HG03469 (cell line): ENCODE results near the gene DPP10.
A peak's percentile ranks its signal among the peaks of the same experiment; 100 is the strongest.
"Not testable (repeated sequence)": the region's sequence is repeated elsewhere in the genome, so short reads cannot be mapped to it uniquely, and the experiment has no call there.

Experiments
- ATAC-seq: cut with Tn5 transposase; IDR thresholded peaks from one replicate; pipeline ENCODE4 v1.9.1; 2021; ENCODE audit warnings: mild to moderate bottlenecking, moderate library complexity, moderate number of reproducible peaks; ENCODE audit not compliant: unreplicated experiment

DPP10 gene

DNA sequence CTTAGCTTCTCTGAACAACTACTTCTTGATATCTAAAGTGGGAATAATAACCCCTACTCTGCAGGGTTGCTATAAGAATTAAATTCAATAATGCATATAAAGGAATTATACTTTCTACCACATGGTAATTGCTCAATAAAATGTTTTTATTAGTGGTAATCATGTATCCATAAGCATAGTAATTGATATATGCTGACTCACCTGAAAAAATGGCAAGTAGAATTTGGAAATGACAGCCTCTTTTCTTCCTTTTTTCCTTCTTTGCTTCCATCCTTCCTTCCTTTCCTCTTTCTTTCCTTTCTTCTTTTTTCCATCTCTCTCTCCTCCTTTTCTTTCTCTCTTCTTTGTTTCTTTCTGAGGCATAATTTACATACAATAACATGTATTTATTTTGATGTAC is 65.3 kb downstream of the DPP10 start:
- no peak for ATAC-seq

- ATAC-seq = no peak
Observed at GRCh38 chr2:114515882-114516281, 73.4 kb downstream of the DPP10 start.

DNA sequence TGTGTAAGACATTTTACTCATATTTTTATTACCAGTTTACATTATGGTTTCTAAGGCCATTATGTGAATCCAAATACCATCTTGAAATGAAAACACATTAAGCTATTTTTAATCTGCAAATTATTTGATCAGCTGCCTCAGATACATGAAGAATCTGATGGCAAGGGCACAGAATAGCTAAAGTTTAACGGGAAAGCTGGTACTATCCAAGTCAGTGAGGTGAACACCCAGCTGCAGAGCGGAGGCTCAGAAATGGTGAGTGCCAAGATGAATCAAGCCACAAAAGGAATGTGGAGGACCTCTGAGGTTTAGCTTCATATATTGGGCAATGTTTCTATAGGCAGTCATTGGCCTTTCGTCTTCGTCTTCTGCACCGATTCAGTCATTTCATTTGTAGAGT is 75.1 kb downstream of the DPP10 start:
- ATAC-seq = no peak

DNA sequence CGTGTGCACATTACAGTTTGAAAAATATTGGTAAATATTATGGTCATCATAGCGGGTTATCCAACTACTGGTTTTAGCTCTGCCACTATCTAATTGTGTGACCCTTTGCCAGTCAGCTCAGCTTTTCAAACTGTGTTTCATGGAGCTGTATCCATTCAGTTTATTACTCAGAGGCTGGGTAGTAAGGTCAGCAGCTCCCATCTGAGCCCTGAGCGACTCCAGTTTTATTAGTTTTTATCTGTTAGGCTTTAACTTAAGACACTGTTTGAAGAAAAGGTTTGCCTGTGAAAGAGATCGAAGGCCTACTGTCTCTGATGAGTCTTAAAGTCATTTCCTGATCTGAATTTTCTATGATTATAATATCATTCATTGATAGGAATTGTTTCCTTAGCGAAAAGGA is 76.3 kb downstream of the DPP10 start:
- ATAC-seq = no peak

DNA sequence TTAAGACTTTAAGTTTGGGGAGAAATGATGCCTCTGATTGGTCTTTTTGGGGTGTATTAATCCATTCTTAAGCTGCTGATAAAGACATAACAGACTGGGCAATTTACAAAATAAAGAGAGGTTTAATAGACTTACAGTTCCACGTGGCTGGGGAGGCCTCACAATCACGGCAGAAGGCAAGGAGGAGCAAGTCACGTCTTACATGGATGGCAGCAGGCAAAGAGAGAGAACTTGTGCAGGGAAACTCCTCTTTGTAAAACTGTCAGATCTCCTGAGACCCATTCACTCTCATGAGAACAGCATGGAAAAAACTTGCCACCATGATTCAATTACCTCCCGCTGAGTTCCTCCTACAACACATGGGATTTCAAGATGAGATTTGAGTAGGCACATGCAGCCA is 80.2 kb downstream of the DPP10 start:
- ATAC-seq = not testable (repeated sequence)

DNA sequence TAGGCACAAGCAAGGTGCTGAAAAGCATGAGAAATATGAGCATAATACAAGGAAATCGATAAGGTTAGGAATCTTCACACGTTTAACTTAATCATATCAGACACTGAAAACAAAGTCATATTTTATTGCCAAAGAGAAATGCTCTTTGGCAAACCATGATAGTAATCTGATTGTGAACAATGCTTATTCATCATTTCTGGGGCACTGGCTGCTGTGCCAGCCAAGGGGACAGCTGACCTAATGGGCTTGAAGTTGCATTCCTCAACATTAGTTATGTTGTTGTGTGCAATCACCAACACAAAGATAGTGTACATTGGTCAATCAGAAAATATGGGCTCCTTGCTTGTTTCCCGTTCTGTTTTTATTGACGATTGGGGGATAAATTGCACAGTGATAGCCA is 83.5 kb downstream of the DPP10 start:
- no peak for ATAC-seq

DNA sequence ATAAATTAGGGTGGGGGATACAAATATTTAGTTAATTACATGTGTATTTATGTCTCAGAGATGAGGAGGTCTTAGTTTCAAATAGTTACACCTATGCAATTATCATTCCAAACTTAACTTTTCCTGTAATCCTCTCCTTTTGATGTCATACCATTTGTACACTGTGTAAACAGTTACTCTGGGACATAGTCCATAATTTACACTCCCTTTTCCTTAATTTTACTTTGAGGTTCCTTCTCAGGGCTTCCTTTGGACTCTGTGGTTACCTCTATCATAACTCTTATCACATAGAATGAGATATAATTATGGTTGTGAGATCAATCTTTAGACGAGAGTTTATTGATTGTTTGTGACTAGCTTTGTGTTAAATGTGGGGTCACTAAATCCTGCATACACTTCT is 84.4 kb downstream of the DPP10 start:
- no peak for ATAC-seq

GRCh38 chr2:114527330-114527983 is 85.0 kb downstream of the DPP10 start:
- ATAC-seq = no peak

- no peak for ATAC-seq
Observed at GRCh38 chr2:114534116-114535084, 92.0 kb downstream of the DPP10 start.

DNA sequence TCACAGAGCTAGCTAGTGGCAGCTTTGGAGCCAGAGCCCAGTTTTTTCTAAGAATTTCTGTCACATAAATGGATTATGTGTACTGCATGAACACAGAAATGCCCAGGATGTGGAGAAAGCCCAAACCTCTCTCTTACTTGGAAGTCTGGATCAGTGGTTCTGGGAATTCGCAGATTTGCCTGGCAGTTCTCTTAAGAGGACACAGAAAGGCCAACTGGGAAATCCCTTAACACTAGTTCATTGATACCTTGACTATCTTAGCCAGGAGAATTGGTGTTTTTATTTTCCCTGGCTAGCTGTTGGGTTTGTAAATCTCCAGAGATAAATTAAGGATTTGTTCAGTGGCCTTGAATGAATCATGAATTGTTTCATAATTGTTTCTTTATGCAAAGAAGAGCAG is 95.3 kb downstream of the DPP10 start:
- ATAC-seq = no peak

DNA sequence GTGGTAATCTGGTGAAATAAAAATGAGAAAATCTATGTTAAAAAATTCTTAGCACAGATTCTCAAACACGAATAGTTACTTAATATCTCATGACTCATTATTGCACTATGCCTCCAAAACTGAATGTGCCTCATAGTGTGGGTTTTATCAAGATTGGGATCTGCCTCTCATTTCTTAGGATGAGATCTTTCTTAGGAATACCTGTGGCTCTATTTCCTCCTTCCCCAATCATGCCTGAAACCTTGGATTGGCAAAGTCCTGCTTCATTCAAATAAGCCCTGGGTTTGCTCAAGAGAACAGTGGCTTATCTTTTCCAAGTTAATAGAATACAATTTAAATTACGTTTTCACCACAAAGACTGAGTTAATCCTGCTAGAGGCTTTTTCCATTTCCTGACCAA is 100.3 kb downstream of the DPP10 start:
- no peak for ATAC-seq

- no peak for ATAC-seq
Observed at GRCh38 chr2:114543236-114543766, 100.9 kb downstream of the DPP10 start.

- no peak for ATAC-seq
Observed at GRCh38 chr2:114545052-114545451, 102.6 kb downstream of the DPP10 start.

DNA sequence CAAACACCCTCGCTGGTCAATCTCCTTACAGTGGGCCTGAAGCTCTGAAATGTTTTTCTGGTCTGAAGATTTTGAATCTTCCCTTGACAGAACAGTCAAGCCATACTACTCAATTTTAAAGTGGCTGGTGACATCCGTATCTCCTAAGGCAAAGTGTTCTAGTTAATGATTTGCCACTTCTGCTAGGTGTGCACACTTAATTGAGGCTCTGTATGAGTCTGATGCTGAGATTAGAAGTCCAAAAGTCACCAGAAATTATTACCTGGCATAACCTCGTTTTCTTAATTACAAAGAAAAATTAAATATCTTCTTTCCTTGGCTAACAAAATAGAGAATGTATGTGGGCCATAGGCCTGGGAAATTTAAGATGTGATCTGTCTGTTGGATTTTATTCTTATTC is 104.1 kb downstream of the DPP10 start:
- ATAC-seq = no peak

GRCh38 chr2:114548151-114548550 is 105.7 kb downstream of the DPP10 start:
- ATAC-seq = no peak

GRCh38 chr2:114550364-114550763 is 107.9 kb downstream of the DPP10 start:
- no peak for ATAC-seq

GRCh38 chr2:114550895-114551793 is 108.7 kb downstream of the DPP10 start:
- ATAC-seq = peak; percentile 60

DNA sequence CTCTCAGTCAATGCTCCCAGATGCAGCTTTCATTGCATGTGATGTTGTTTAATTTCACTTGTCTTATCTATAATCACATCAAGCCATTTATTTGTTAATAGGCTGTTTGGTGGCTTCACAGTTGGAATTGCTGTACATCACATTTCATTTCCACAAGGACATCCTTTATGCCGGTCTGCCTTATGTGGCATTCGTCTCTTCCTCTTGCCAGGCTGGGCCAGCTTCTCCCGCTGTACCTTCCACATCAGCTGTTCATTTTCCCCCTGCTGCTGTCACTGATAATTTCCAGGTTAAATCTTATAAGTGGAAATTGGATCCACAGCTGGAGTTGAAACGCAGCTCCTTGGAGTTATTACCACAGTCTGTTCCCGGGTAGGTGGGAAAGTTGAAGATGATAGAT is 110.6 kb downstream of the DPP10 start:
- ATAC-seq = no peak

DNA sequence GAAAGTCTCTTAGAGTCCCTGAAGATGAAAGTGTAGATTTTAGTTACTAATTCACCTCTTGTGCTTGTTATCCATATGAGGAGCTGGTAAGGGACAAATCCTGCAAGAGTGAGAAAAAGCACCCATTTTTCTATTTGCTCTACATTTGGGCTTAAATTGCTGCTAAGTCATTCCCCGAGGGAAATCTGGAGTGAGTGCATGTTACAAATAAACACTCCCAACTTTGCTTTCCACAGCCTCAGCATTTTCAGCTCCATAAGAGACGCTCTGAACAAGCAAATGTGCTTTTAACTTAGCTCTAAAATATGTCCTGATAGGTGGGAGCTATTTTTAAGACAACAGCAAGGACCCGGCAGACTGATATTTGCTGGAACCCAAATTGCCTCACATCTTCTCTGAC is 126.7 kb downstream of the DPP10 start:
- no peak for ATAC-seq

DNA sequence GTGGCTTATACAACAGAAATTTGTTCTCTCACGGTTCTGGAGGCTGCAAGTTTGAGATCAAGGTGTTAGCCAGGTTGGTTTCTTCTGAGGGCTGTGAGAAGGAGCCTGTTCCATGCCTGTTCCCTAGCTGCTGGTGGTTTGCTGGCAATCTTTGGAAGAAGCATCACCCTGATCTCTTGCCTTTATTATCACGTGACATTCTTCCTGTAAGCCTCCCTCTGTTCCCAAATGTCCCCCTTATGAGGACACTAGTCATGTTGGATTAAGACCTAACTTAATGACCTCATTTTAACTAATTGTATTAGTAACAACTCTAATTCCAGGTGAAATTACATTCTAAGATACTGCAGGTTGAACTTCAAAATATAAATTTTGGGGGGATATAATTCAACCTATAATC is 135.2 kb downstream of the DPP10 start:
- ATAC-seq = no peak

DNA sequence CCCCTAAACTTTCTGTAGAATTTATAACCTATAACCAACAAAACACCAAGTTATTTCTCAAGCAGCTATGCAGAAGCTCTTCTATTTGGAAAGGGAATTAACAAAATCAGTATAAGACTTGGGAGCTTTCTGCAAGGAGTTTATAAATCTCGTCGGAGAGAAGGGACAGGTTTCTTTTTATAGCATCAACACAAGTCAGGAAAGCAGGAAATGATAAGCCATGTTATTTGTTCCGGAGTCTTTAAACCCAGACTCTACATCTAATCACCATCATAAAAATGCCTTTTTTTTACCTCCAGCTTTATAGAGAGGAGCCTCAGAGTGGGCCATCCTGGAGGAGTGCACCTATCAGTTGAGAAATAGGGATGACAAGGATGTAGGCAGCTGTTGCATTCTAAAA is 137.1 kb downstream of the DPP10 start:
- ATAC-seq = no peak
